HepG2 (cell line): ENCODE data around the gene TTLL6. TPM values are rescaled to one million over a fixed set of nuclear protein-coding genes. Genes with fewer than 3 reads are reported as not detected.

Source experiments
- ATAC-seq: fragments of 200-7000 bp; cut with Tn5 transposase; 3 replicates; pipeline ENCODE4 v1.9.1; 2020; ENCODE audit warnings: mild to moderate bottlenecking, moderate library complexity
- BruUV-seq: library from RNA; stranded (reverse); fragments of 400-500 nt; replicated peaks from 2 replicates; lab custom pipeline; 2021; lab: Mats Ljungman, UMichigan
- CTCF ChIA-PET: fragments of 300-600 bp; formaldehyde crosslinking; extraction: SDS; loops from one replicate; lab custom pipeline; 2021; ENCODE audit warnings: low total read pairs, inconsistent platforms, low intra/inter-chr PET ratio; lab: Yijun Ruan, JAX
- POLR2A ChIA-PET: fragments of 350-600 bp; sonication (Branson Sonifier 250); formaldehyde crosslinking; loops from one replicate; lab custom pipeline; 2020; ENCODE audit warnings: antibody characterized with exemption, inconsistent platforms; lab: Yijun Ruan, JAX
- DNase-seq: peaks from one replicate; pipeline ENCODE4 v3.0.0-alpha.2; 2015; ENCODE audit warnings: low spot score
- FAIRE-seq: peaks from 3 replicates; lab custom pipeline; 2011; peaks lifted over from hg19 to GRCh38; lab: Jason Lieb, UNC
- H2AFZ ChIP-seq: one replicate; pipeline ENCODE4 v1.6.1; 2011; ENCODE audit warnings: low read length, inconsistent platforms
- H3K27ac ChIP-seq: fragments of 300-600 bp; 3 replicates; pipeline ENCODE4 v1.8.0; 2011; ENCODE audit warnings: mixed run types, mild to moderate bottlenecking, mixed read lengths, low read length, inconsistent platforms; ENCODE audit not compliant: insufficient read depth; ENCODE audit errors: extremely low read length
- H3K27me3 ChIP-seq, 2 experiments: fragments of 200-600 bp in 1 of 2; 2 replicates in 1 of 2; 3 replicates in 1 of 2; pipeline versions ENCODE4 v1.6.0 to v1.8.0; 2011; ENCODE audit warnings: low read length in 2 of 2, mild to moderate bottlenecking in 2 of 2, moderate library complexity in 2 of 2, inconsistent platforms in 1 of 2; ENCODE audit not compliant: insufficient read depth in 2 of 2, control insufficient read depth in 1 of 2
- H3K36me3 ChIP-seq, 2 experiments: fragments of 200-600 bp in 1 of 2; replicated peaks in 1 of 2; 2 replicates in 1 of 2; 3 replicates in 1 of 2; pipeline versions ENCODE4 v1.5.1 to v1.8.0; 2011; ENCODE audit warnings: low read length in 2 of 2, inconsistent platforms in 1 of 2; ENCODE audit not compliant: insufficient read depth in 2 of 2, control insufficient read depth in 1 of 2
- H3K4me1 ChIP-seq: 2 replicates; pipeline ENCODE4 v1.5.1; 2012; ENCODE audit warnings: low read length, inconsistent platforms; ENCODE audit not compliant: insufficient read depth
- H3K4me2 ChIP-seq: 2 replicates; pipeline ENCODE4 v1.6.0; 2011; ENCODE audit warnings: low read depth, low read length, inconsistent platforms
- H3K4me3 ChIP-seq, 3 experiments: fragments of 200-600 bp in 1 of 3; sonication (generic), shearing (Covaris generic) in 1 of 3; replicated peaks in 1 of 3; 2 replicates each; pipeline ENCODE4 v1.5.1; 2011 to 2016; ENCODE audit warnings: low read length in 3 of 3, inconsistent platforms in 2 of 3, low read depth in 2 of 3, mild to moderate bottlenecking in 2 of 3, control low read depth in 1 of 3, mixed read lengths in 1 of 3; ENCODE audit not compliant: insufficient read depth in 1 of 3
- H3K79me2 ChIP-seq: one replicate; pipeline ENCODE4 v1.6.1; 2011; ENCODE audit warnings: low read length, inconsistent platforms; ENCODE audit not compliant: insufficient read depth
- H3K9ac ChIP-seq: 2 replicates; pipeline ENCODE4 v1.6.0; 2011; ENCODE audit warnings: mild to moderate bottlenecking, low read depth, low read length, inconsistent platforms; ENCODE audit not compliant: insufficient read depth
- H3K9me3 ChIP-seq: 2 replicates; pipeline ENCODE4 v1.5.1; 2012; ENCODE audit warnings: mild to moderate bottlenecking, low read length
- H4K20me1 ChIP-seq: 2 replicates; pipeline ENCODE4 v1.6.0; 2011; ENCODE audit warnings: inconsistent platforms, mild to moderate bottlenecking, low read length, moderate library complexity; ENCODE audit not compliant: insufficient read depth
- ATF1 ChIP-seq: IDR thresholded peaks from 2 replicates; pipeline ENCODE4 v1.6.1; 2016; ENCODE audit warnings: mild to moderate bottlenecking, control low read depth
- E2F5 ChIP-seq: sonication (generic); formaldehyde crosslinking; conservative IDR thresholded peaks from 2 replicates; pipeline ENCODE4 v1.4.0; 2020; ENCODE audit warnings: missing genetic modification reagents
- GLI4 ChIP-seq: sonication (generic); formaldehyde crosslinking; IDR thresholded peaks from 2 replicates; pipeline ENCODE4 v1.5.1; 2020; ENCODE audit warnings: missing genetic modification reagents, mild to moderate bottlenecking, moderate library complexity, borderline replicate concordance
- GRHL1 ChIP-seq: sonication (generic); formaldehyde crosslinking; conservative IDR thresholded peaks from 2 replicates; pipeline ENCODE4 v1.8.0; 2022; ENCODE audit warnings: missing genetic modification reagents
- HHEX ChIP-seq: IDR thresholded peaks from 2 replicates; pipeline ENCODE4 v1.6.1; 2016; ENCODE audit warnings: control low read depth
- HOXA3 ChIP-seq: sonication (generic); formaldehyde crosslinking; IDR thresholded peaks from 2 replicates; pipeline ENCODE4 v1.5.0; 2020; ENCODE audit warnings: missing genetic modification reagents
- PHB2 ChIP-seq: fragments of 450-650 bp; IDR thresholded peaks from 2 replicates; pipeline ENCODE4 v1.6.1; 2018; ENCODE audit not compliant: partially characterized antibody
- SIX4 ChIP-seq: sonication (generic); formaldehyde crosslinking; IDR thresholded peaks from 2 replicates; pipeline ENCODE4 v1.4.0; 2020; ENCODE audit warnings: missing genetic modification reagents
- TP53 ChIP-seq: sonication (generic); formaldehyde crosslinking; conservative IDR thresholded peaks from 2 replicates; pipeline ENCODE4 v1.4.0; 2020; ENCODE audit warnings: missing genetic modification reagents
- YY1 ChIP-seq: IDR thresholded peaks from 2 replicates; pipeline ENCODE4 v1.6.1; 2011; ENCODE audit warnings: low read length, low read depth, moderate library complexity, mild to moderate bottlenecking; ENCODE audit not compliant: insufficient read depth, insufficient replicate concordance
- ZFX ChIP-seq: sonication (generic); formaldehyde crosslinking; IDR thresholded peaks from 2 replicates; pipeline ENCODE4 v1.4.0; 2020; ENCODE audit warnings: mild to moderate bottlenecking, low read depth, missing genetic modification reagents, moderate library complexity
- ZNF292 ChIP-seq: sonication (generic); formaldehyde crosslinking; IDR thresholded peaks from 2 replicates; pipeline ENCODE4 v1.8.1; 2022; ENCODE audit warnings: mild to moderate bottlenecking, low read depth, missing genetic modification reagents, borderline replicate concordance
- ZNF318 ChIP-seq: sonication (generic); formaldehyde crosslinking; IDR thresholded peaks from 2 replicates; pipeline ENCODE4 v1.4.0; 2020; ENCODE audit warnings: mild to moderate bottlenecking, missing genetic modification reagents
- ZNF383 ChIP-seq: sonication (generic); formaldehyde crosslinking; IDR thresholded peaks from 2 replicates; pipeline ENCODE4 v1.4.0; 2020; ENCODE audit warnings: missing genetic modification reagents, mild to moderate bottlenecking, borderline replicate concordance
- ZNF430 ChIP-seq: sonication (generic); formaldehyde crosslinking; IDR thresholded peaks from 2 replicates; pipeline ENCODE4 v1.9.0; 2021; ENCODE audit warnings: mild to moderate bottlenecking, missing genetic modification reagents
- WGBS: methylation state at CpG from one replicate; pipeline ENCODE4 v1.1.6; 2017; ENCODE audit warnings: low lambda C conversion rate; 5-methylcytosine and 5-hydroxymethylcytosine counted together
- in situ Hi-C: cut with HindIII; loops from 2 replicates; pipeline ENCODE4 v1.10.0; 2017; ENCODE audit warnings: low pct_unique_long_range_greater_than_20kb; ENCODE audit not compliant: extremely low pct_ligation_motif_present
- intact Hi-C: fragments of 100-400 bp; cut with micrococcal nuclease; formaldehyde crosslinking; loops from one replicate; pipeline ENCODE4 v1.10.0; 2022; ENCODE audit not compliant: unreplicated experiment
- polyA plus RNA-seq, 8 experiments: library from polyadenylated mRNA; depleted of rRNA in 3 of 8; stranded (reverse) in 7 of 8; unstranded in 1 of 8; fragments of >200 nt; fragmentation: Illumina TruSeq in 4 of 8; extraction: Trizol in 4 of 8; gene quantifications; 2 replicates each; pipeline versions ENCODE4 v1.2.1 to v1.2.3, GENCODE V29; 2011 to 2016; ENCODE audit warnings: low read depth in 4 of 8, missing spikeins in 1 of 8, mixed read lengths in 1 of 8; ENCODE audit not compliant: insufficient read depth in 1 of 8
- total RNA-seq, 5 experiments: library from RNA; depleted of rRNA; stranded (reverse); fragments of >200 nt; fragmentation: Illumina TruSeq; extraction: Trizol; gene quantifications; 2 replicates each; pipeline ENCODE4 v1.2.3, GENCODE V29; 2016; ENCODE audit warnings: low read depth in 1 of 5

The TTLL6 gene
- total and polyA plus RNA-seq, 2 of the 13 experiments (the other 11 are each of a cell fraction or from before 2014, with no cell fraction given): 0.04 to 0.08 TPM

- intact Hi-C loops (no loop called here), in situ Hi-C loops (no loop called here)
- no peaks in the 10 kb centered on the region for H3K79me2 ChIP-seq
- H3K4me3 ChIP-seq: no peak overlapping the region
- H3K4me1 ChIP-seq: no peaks in the 10 kb centered on the region
- peaks cover 24 to 68% of the 10 kb centered on the region in 2 experiments for H3K27me3 ChIP-seq
- DNase-seq: no peak
- no peak overlapping the region for H2AFZ ChIP-seq
- WGBS: 0% methylated on average over 2 of the region's 2 CpGs
- H3K4me2 ChIP-seq: no peak overlapping the region
- ATAC-seq: no peak
- no peak overlapping the region for H3K27ac ChIP-seq
- H3K9ac ChIP-seq: no peak overlapping the region
- POLR2A ChIA-PET: no interaction called here
- BruUV-seq: no TSS peak
- CTCF ChIA-PET: no interaction called here
- H3K36me3 ChIP-seq: no peaks in the 10 kb centered on the region
- no peak for FAIRE-seq
- no peaks in the 10 kb centered on the region for H4K20me1 ChIP-seq
- no peaks in the 10 kb centered on the region for H3K9me3 ChIP-seq
- TF ChIP-seq GRHL1 (CRISPR knock-in tag) (no peak), HOXA3 (no peak), E2F5 (CRISPR knock-in tag) (no peak), TP53 (CRISPR knock-in tag) (no peak), YY1 (no peak), ZNF430 (CRISPR knock-in tag) (no peak), GLI4 (CRISPR knock-in tag) (no peak), ZNF318 (no peak), HHEX (CRISPR knock-in tag) (no peak), SIX4 (CRISPR knock-in tag) (no peak), ATF1 (no peak), ZNF292 (CRISPR knock-in tag) (no peak), ZFX (CRISPR knock-in tag) (no peak), PHB2 (no peak), ZNF383 (no peak)
These were observed 59.5 kb downstream of the TTLL6 start for GRCh38 chr17:48757524-48757961.
